Neural crest cell (in vitro differentiated cells): ENCODE measurements around the gene PDXP. TPM values are rescaled to one million over a fixed set of nuclear protein-coding genes. Genes with fewer than 3 reads are reported as not detected.
A peak's percentile ranks its signal among the peaks of the same experiment; 100 is the strongest.
"Not testable (repeated sequence)": the region's sequence is repeated elsewhere in the genome, so short reads cannot be mapped to it uniquely, and the experiment has no call there.

Experiments
- DNase-seq: peaks from one replicate; pipeline ENCODE4 v3.0.0; 2021; ENCODE audit warnings: low read depth, mixed read lengths, low spot score
- H3K27ac Mint-ChIP-seq: one replicate; pipeline ENCODE4 v1.8.0; 2021; ENCODE audit warnings: mild to moderate bottlenecking, mixed read lengths; ENCODE audit not compliant: unreplicated experiment
- H3K27me3 Mint-ChIP-seq: 2 replicates; pipeline ENCODE4 v1.8.0; 2021; ENCODE audit warnings: low read depth, mild to moderate bottlenecking, mixed read lengths
- H3K36me3 Mint-ChIP-seq: 2 replicates; pipeline ENCODE4 v1.8.0; 2021; ENCODE audit warnings: low read depth, mild to moderate bottlenecking, mixed read lengths
- H3K4me1 Mint-ChIP-seq: 2 replicates; pipeline ENCODE4 v1.8.0; 2021; ENCODE audit warnings: mixed read lengths
- H3K4me3 Mint-ChIP-seq: one replicate; pipeline ENCODE4 v1.8.0; 2021; ENCODE audit warnings: mild to moderate bottlenecking, mixed read lengths
- H3K9me3 Mint-ChIP-seq: 2 replicates; pipeline ENCODE4 v1.8.0; 2021; ENCODE audit warnings: mixed read lengths
- long read RNA-seq: library from polyadenylated mRNA; unstranded; transcript quantifications from one replicate; pipeline ENCODE4 v2.0.0, GENCODE V29; 2020
- total RNA-seq: library from RNA; stranded (reverse); gene quantifications from 2 replicates; pipeline ENCODE4 v1.2.1, GENCODE V29; 2021
- TF ChIP-seq, protein P1 (sequence below): fragments of 200-600 bp; sonication (generic); conservative IDR thresholded peaks from 2 replicates; pipeline ENCODE4 v1.5.0; 2021; ENCODE audit warnings: antibody characterized with exemption, mild to moderate bottlenecking

The PDXP gene, protein sequence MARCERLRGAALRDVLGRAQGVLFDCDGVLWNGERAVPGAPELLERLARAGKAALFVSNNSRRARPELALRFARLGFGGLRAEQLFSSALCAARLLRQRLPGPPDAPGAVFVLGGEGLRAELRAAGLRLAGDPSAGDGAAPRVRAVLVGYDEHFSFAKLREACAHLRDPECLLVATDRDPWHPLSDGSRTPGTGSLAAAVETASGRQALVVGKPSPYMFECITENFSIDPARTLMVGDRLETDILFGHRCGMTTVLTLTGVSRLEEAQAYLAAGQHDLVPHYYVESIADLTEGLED
- total RNA-seq, result 51.5 and 55.3 TPM in 2 replicates
- long read RNA-seq, result 0 reads

DNA sequence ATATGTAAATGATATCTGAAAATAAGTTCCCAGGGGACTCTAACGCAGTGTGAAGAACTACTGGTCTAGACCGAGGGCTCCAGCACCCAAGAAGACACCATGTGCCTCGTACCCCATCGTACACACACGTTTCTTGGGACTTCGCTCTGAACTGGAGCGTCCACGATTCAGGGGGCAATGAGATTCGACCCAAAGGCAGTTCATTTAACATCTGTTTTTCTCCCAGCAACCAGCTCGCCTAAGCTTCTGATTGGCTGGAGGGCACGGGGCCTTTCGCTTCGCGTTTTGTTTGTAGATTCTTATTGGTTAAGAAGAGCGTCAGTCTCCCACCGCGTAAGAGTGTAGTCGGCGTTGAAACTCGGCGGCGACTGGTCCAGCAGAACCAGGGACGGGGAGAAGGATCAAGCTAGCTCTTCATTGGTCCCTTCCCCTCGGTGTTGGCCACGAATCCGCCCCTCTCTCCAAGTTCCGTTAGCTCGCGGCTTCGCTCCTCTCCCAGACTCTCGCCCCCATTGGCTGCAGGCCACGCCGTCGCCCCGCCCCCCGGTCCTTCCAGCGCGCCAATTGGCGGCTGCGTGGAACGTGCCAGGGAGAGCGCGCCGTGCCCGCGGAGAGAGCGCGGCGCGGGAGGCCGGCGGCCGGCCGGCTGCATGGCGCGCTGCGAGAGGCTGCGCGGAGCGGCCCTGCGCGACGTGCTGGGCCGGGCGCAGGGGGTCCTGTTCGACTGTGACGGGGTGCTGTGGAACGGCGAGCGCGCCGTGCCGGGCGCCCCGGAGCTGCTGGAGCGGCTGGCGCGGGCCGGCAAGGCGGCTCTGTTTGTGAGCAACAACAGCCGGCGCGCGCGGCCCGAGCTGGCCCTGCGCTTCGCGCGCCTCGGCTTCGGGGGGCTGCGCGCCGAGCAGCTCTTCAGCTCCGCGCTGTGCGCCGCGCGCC lies at the start of gene PDXP:
Gene PDXP, plus strand, starts transcription at position 591 of the 933 bp plus-strand sequence. Its CDS starts 60 bp downstream, at position 651.
- Mint-ChIP-seq H3K9me3 (no peaks in the 10 kb centered on the region), H3K36me3 (no peaks in the 10 kb centered on the region), H3K27ac (peak within 1 kb of the TSS; percentile 96), H3K4me3 (peak within 1 kb of the TSS; percentile 94), H3K27me3 (no peaks in the 10 kb centered on the region), H3K4me1 (peaks cover 40% of the 10 kb centered on the region)
- TF ChIP-seq, protein P1, sequence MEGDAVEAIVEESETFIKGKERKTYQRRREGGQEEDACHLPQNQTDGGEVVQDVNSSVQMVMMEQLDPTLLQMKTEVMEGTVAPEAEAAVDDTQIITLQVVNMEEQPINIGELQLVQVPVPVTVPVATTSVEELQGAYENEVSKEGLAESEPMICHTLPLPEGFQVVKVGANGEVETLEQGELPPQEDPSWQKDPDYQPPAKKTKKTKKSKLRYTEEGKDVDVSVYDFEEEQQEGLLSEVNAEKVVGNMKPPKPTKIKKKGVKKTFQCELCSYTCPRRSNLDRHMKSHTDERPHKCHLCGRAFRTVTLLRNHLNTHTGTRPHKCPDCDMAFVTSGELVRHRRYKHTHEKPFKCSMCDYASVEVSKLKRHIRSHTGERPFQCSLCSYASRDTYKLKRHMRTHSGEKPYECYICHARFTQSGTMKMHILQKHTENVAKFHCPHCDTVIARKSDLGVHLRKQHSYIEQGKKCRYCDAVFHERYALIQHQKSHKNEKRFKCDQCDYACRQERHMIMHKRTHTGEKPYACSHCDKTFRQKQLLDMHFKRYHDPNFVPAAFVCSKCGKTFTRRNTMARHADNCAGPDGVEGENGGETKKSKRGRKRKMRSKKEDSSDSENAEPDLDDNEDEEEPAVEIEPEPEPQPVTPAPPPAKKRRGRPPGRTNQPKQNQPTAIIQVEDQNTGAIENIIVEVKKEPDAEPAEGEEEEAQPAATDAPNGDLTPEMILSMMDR, result no peak
- DNase-seq, result peak; percentile 98

DNA sequence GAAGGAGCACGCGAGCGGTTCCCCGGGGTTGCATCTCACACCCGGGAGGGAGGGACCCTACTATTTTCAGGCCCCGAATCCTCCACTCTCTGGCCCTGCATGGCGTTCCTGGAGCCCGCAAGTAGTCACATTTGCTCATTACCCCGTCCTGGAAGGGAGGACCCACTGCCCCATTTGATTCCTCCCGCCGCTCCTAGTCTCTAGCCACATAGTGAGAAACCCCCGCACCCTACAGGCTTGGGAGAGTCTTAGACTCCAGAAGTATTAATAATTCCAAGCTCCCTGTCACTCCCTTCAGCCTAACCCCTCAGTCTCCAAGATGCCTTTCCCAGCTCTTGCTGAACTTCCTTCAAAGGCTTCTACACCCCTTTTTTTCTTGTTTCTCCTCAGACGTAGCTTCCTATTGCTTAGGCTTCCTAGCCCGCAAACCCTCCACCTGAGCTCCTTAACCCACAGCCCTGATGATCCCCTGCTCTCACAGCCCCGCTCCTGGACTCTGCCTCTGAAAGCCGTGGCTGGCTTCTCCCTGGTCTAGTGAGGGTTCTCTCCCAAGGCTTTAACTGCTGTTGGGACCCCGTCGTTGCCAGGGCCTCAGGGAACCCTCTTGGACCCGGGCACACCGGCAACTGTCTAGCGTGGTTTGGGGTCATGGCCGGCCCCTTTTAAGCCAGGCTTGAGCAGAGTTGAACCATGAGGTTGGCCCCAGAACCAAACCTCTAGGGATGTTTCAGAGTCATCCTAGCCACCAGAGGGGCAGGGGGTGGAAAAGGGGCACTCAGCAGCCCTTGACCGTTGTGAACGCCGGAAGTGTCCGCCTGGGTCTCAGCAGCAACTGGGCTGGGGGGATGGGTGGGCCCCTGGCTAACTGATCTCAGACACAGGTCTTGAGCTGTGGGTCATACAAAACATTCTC lies 49.0 kb upstream of the PDXP start:
- Mint-ChIP-seq H3K27ac (peak overlapping the region; percentile 92), H3K4me3 (peak overlapping the region; percentile 96), H3K4me1 (peaks cover 35% of the 10 kb centered on the region), H3K36me3 (no peaks in the 10 kb centered on the region), H3K9me3 (no peaks in the 10 kb centered on the region), H3K27me3 (peaks cover 19% of the 10 kb centered on the region)
- no peak for DNase-seq
- TF ChIP-seq, protein P1, result no peak

DNA sequence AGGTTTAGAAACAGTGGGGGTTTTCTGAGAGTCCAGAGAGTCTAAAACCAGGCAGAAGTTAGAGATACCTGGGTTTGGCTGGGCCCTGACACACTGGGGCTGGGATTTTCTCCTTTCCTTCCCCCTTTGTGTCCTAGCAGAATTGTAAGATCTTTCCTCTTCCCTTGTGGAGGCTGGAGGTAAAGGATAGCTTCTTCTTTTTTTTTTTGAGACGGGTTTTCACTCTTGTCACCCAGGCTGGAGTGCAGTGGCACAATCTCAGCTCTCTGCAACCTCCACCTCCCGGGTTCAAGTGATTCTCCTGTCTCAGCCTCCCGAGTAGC lies 48.4 kb upstream of the PDXP start:
- not testable (repeated sequence) for DNase-seq, H3K9me3 Mint-ChIP-seq, H3K36me3 Mint-ChIP-seq
- peaks cover 15% of the 10 kb centered on the region for H3K27me3 Mint-ChIP-seq
- H3K4me3 Mint-ChIP-seq, result peak overlapping the region; percentile 96
- H3K4me1 Mint-ChIP-seq, result peaks cover 35% of the 10 kb centered on the region
- peak overlapping the region; percentile 92 for H3K27ac Mint-ChIP-seq

DNA sequence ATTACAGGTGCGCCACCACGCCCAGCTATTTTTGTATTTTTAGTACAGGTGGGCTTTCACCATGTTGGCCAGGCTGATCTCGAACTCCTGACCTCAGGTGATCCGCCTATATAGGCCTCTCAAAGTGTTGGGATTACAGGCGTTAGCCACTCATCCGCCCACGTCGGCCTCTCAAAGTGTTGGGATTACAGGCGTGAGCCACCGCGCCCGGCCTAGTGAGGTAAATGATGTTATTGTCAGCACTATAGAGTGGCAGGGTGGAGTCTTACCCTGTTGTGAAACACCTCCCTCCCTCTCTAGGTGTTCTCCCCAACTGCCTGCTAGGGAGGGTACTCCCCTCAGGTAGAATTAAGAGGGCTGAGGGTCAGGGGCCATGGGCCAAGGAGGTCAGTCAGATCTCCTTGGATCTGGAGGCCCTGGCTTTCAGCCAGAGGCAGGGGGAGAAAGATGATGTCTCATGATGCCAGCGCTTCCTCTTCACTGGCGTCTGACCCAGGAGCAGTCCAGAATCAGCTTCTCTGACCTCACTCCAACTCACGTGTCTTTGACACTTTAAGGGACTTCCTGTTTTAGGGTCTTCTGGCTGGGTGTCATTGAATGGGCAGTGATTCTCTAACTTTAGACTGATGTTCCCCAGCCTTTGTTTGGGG lies 47.9 kb upstream of the PDXP start:
- no peak for DNase-seq
- Mint-ChIP-seq H3K9me3 (no peaks in the 10 kb centered on the region), H3K36me3 (peaks cover 4% of the 10 kb centered on the region), H3K4me1 (peaks cover 35% of the 10 kb centered on the region), H3K4me3 (peak overlapping the region; percentile 96), H3K27ac (no peak overlapping the region), H3K27me3 (peaks cover 10% of the 10 kb centered on the region)
- TF ChIP-seq, protein P1, result no peak

DNA sequence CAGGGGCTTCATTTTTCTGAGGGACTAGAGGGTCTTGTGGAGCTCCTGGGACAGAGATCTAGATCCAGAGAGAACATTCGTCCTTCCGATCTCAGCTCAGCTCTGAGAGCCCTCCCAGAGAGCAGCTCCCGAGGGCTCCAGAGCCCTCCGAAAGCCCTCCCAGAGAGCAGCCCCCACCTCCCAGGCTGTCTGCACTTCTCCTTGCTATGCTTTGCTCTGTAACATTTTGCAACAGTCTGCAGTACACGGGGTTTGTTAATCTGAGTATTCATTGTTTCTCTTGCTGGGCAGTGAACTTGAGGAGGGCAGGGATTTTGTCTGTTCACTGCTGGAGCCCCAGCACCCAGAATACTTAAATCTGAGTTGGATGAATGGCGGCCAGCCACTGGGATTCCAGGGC lies 47.3 kb upstream of the PDXP start:
- no peak overlapping the region for H3K27ac Mint-ChIP-seq

More for the DNA sequence above, 47.3 kb upstream of the PDXP start:
- peaks cover 7% of the 10 kb centered on the region for H3K27me3 Mint-ChIP-seq
- H3K36me3 Mint-ChIP-seq, result peaks cover 5% of the 10 kb centered on the region
- DNase-seq, result no peak
- no peaks in the 10 kb centered on the region for H3K9me3 Mint-ChIP-seq
- H3K4me1 Mint-ChIP-seq, result peaks cover 35% of the 10 kb centered on the region
- peak overlapping the region; percentile 96 for H3K4me3 Mint-ChIP-seq
- TF ChIP-seq, protein P1, result no peak
